ENCODE measurements around the gene RNU6-1.

GRCh38 chr15:67801142-67801541 is 38.7 kb downstream of the RNU6-1 start:
- TF ChIP-seq EZH2 (IDR thresholded peaks at IDR 0.05; ENCODE audit: insufficient read depth, poor library complexity, severe bottlenecking) (no peak), EZH2phosphoT487 (IDR thresholded peaks at IDR 0.05; ENCODE audit: insufficient read depth, low read depth) (no peak)
